COR-L47 (cell line): ENCODE results near the gene CPLX4.
"Not testable (repeated sequence)": the region's sequence is repeated elsewhere in the genome, so short reads cannot be mapped to it uniquely, and the experiment has no call there.

Source experiments
- DNase-seq: peaks from one replicate; lab custom pipeline; 2025; lab: John Stamatoyannopoulos, UW

Gene CPLX4

DNA sequence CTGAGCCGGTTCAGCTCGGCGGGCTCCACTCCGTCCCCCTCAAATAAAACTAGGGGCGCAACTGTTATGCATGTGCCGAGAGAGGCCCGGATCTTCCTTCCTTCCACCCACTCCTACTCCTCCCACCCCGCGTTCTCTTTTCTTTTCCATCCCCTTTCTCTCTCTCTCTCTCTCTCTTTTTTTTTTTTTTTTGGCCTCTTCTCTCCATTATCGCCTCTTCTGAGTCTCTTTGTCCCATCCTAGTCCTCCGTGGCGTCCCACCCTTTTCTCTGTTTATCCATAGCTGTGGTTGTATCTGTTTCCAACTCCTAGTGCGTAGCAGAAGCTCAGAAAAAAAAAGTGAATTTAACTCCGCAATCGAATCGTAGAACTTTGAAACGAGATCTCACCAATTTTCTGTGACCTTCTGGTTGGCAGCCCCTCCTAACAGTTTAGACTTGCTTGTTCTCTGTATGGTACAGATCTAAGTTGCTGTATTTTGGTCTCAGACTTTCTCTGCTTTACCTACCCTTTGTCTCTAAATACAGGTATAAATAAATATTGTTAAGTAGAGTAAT is 48.8 kb downstream of the CPLX4 start:
- no peak for DNase-seq

DNA sequence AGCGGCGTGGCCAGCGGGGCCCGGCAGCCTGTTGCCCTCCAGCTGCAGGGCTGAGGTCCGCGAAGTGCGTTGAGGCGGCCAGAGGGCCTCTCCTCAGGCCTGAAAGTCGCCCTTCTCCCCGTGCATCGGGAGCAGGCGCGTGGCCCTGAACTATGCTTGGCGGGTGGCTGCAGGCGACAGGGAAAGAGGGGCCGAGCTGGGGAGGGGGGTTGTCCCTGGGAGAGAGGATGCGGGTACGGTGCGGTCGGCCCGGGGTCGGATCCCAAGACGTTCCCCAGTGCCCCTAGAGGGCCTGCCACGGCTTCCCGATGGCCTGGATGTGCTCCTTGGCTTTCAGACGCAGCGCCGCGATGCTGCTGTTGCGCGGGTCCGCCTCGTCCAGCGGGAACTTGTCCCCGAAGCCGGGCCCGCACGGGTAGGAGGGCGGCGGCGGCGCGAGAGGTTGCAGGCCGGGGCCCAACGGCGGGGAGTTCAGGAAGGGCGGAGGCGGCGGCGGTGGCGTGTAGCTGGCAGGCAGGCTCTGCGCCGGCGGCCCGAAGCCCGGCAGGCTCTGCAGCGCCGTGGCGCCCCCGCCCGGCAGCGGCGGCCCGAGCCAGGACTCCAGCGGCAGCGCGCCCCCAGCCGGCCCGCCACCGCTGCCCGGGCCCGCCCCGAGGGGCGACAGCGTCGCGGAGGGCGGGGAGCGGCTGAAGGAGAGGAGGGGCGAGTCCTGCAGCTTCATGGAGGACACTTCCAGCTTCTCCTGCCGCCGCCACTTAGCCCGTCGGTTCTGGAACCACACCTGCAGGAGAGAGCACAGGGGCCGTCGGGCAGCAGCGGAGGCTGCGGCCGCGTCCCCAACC is 49.5 kb downstream of the CPLX4 start:
- peak; percentile 25 for DNase-seq

DNA sequence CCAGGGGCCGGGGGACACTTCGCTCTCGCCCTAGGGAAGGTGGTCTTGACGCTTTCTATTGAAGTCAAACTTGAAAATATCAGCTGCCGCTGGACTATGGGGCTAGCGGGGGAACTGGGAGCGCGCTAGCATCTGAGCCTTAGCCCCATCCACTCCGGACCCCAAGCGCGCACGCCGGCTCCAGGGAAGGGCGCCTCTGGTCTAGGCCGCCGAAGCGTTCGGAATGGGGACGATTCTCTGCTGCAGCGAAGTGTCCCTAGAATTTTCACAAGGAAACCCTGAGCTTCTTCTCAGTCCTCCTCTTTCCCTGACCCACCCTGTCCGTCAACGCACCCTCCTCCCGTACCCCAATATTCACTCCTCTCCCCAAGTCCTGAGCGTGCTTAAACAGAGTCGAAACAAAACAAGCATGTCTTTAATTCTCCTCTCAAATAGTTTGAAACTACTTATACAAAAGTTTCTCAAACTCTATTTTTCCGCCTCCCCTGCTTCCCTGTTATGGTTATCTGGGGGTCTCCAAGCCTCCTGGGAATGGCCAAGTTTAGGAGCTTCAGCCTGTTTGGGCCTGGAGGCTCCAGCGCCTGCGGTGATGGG is 50.2 kb downstream of the CPLX4 start:
- no peak for DNase-seq

DNA sequence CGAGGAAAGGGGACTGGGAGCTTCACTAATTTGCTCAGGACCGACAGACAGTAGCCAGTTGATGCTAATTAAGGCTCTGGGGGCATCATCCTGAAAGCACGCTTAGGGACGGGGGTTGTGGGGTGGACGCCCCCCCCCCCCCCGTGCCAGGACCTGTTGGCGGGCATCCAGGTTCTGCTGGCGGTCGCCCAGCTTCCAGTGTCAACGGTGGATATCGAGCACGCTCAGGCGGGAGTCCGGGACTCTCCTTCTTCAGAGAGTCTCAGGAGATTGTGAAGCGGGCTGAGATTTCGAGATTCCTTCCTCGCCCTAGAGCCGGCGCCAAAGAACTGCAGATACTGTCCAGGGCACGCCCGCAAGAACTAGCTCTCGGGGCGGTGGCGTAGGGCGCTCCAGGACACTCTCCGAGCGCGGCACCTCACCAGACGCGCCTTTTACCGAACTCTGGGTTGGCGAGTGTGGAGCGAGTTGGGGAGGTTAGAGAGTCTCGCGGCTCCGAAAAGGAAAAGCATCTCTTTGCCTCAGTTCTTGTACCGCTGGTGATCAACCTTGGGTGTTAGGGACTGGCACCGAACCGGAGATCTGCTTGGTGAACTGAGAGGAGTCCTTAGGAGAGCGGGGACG is 50.8 kb downstream of the CPLX4 start:
- DNase-seq, result no peak

DNA sequence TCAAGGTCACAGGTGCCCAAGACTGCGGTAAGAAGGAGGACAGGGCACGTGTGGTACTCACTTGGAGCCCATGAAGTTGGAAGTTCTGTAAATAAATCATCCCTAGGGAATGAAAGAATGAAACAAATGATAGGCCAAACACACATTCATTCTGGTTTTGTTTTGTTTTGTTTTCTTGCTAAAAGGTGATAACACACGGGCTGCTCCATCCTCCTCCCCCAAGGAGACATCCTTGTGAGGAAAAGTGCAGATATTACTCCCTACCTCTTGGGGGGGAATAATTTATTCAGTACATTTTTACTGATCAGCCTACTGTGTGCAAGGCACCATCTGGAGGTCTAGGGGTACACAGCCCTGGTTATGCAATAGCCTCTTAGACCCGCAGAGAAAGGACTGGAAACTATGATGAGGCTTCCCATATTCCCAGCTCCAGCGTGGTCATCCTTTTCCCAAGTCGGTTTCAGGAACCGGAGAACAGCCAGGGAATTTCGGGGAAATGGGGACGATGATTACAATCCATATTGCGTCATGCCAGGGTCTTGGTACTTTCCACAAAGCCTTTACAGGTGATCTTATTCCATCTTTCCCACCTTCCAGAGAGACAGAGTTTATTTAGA is 51.5 kb downstream of the CPLX4 start:
- DNase-seq, result no peak

DNA sequence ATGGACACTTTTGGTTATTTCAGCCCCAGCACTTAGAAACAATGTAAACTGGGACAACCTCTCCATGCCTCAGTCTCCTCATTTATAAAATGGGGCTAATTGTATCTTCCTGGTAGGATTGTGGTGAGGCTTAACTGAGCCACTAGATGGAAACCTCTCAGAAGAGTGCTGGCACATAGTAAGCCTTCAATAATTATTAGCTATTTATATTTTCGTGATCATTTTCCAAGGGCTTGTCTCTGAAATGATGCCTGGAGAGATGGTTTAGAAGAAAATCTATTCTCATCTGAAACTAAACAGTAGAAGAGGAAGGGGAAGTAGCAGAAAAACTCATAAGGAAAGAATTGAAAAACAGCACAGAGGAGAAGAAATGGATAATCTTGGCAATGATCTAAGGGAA is 52.0 kb downstream of the CPLX4 start:
- DNase-seq, result no peak

DNA sequence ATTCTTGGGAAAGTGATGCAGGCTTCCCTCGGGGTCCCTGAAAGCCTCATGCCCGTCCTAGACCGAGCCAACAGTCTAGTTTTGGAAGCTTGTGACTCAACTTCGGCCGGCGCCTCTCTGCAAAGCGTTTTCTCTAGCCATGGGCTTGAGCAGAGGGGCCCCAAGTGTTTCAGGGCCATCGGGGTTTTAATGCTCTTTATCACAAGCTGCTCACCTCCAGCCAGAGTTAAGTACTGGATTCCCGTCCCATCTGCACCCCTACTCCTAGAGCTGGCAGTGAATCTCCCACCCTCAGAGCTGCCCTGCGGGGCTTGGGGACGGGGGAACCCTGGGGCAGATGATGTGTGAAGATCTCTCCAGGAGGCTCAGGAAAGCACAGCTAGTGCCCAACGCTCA is 52.5 kb downstream of the CPLX4 start:
- DNase-seq, result no peak

DNA sequence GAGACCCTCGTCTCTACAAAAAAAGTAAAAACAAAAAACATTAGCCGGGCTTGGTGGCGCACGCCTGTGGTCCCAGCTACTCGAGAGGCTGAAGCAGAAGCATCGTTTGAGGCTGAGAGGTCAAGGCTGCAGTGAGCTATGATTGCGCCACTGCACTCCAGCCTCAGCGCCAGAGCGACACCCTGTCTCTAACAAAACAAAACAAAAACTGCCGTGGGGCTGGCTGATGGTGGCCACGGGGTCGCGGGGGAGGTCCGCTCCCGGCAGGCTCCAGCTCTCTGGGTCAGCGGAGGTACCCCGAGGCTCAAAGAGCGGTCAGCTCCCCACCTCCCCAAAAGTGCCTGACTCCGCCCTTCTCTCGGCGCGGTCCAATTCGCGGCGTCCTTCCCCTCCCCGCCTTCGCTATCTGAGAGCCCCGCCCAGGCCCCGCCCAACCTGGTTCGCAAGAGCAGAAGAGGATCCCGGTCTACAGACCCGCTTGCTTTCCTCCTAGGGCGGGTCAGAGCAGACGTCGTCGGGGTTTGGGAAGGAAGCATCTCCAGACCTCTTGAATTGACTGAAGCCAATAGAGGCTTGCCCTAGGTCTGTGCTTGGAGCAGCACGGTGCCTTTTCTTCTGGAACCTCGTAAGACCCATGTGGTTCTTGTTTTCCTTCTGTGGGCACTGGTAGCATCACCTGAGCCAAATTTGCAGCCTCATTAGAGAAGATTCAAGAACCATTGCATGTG is 53.0 kb downstream of the CPLX4 start:
- DNase-seq, result no peak

DNA sequence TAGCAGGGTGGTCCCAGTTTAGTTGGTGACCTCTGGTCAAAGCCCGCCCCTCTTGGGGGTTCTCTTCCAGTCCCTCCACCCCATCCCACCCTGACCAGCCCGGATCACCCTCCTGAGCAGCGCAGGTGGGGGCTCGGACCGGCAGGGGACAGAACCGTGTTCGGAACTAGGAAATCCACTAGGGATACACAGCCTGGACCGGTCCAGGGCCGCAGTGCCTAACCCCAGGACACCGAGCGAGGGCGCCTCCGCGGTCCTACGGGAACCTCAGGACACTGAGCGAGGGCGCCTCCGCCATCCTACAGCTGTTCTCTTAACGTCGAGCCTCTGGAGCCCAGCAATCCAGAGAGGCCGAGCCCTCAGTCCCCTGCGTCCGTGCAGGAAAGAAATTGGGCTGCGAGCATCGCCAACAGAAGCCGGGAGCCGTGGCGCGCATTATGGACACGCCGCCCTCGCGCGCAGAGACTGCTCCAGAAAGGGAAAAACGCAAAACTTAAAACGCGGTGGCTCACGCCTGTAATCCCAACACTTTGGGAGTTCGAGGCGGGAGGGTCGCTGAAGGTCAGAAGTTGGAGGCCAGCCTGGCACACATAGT is 53.7 kb downstream of the CPLX4 start:
- DNase-seq, result no peak

DNA sequence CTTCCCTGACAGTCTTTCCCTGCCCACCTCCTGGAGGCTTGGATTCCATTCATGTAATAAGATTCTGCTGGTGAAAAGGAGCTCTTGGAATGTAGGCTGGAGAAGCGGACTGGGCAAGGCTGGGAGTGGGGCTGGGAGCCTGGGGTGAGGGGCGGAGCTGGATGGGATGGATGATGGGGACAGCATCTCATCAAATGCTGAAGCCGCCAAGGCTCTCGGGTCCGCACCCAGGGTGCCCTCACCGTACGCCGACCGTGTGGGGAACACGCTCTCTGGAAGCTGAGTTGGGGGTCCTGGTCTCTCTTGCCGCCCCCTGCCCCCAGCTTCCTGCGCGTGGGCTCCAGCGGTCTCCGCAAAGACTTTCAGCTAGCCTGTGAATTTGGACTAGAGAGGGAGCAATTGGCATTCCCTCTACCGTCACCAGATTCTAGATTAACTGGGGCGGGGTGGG is 54.3 kb downstream of the CPLX4 start:
- DNase-seq, result no peak

DNA sequence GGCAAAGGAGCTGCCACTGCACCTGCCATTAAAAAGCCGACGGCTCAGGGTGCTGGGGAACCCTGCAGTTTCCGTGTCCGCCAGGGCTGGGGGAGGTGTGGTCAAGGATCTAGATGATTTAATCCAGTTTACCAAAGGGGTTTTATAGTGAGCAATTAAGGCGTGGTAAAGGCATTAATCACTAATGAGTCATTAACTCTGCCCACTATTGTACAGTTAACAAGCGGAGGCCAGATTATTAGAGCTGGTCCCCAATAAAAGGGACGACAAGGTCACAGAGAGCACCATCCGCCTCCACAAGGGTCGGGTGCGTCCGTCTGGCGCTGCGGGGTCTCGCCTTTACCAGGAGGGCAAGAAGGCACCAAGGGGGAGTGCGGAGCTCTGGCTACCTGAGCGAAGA is 54.8 kb downstream of the CPLX4 start:
- no peak for DNase-seq

DNA sequence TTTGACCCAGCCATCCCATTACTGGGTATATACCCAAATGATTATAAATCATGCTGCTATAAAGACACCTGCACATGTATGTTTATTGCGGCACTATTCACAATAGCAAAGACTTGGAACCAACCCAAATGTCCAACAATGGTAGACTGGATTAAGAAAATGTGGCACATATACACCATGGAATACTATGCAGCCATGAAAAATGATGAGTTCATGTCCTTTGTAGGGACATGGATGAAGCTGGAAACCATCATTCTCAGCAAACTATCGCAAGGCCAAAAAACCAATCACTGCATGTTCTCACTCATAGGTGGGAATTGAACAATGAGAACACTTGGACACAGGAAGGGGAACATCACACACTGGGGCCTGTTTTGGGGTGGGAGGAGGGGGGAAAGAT is 56.2 kb downstream of the CPLX4 start:
- DNase-seq, result not testable (repeated sequence)

DNA sequence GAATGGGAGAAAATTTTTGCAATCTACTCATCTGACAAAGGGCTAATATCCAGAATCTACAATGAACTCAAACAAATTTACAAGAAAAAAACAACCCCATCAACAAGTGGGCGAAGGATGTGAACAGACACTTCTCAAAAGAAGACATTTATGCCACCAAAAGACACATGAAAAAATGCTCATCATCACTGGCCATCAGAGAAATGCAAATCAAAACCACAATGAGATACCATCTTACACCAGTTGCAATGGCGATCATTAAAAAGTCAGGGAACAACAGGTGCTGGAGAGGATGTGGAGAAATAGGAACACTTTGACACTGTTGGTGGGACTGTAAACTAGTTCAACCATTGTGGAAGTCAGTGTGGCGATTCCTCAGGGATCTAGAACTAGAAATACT is 56.6 kb downstream of the CPLX4 start:
- not testable (repeated sequence) for DNase-seq

DNA sequence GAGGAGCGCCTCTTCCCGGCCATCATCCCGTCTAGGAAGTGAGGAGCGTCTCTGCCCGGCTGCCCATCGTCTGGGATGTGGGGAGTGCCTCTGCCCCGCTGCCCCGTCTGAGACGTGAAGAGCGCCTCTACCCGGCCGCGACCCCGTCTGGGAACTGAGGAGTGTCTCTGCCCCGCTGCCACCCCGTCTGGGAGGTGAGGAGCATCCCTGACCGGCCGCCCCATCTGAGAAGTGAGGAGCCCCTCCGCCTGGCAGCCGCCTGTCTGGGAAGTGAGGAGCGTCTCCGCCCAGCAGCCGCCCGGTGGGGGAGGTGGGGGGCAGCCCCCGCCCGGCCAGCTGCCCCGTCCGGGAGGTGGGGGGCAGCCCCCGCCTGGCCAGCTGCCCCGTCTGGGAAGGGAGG is 63.0 kb downstream of the CPLX4 start:
- DNase-seq, result not testable (repeated sequence)

DNA sequence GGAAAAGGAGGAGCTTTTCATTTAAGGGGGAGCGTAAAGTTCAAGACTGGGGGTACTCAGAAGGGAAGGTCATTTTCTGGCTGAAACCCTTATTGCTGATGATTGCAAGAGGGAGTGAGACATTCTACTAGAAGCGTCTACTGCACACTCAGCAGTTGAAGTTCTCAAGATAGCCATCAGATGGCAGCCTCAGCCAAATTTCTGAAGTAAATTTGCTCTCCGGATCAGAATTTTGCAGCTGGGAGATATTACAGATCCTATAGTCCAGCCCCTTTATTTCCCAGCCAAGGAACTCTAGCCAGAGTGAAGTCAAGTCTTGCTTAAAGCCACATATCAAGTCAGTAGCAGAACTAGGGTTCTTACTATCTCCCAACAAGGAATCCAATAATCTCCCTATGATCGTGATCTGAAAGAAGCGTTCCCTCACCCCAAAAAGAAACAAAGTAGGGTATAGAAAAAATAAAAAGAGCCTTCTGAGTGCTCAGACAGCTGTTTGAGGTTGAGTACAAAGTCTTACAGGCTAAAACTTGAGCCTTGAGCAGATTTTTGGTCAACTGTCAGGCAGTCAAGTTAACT is 69.2 kb downstream of the CPLX4 start:
- peak; percentile 85 for DNase-seq

DNA sequence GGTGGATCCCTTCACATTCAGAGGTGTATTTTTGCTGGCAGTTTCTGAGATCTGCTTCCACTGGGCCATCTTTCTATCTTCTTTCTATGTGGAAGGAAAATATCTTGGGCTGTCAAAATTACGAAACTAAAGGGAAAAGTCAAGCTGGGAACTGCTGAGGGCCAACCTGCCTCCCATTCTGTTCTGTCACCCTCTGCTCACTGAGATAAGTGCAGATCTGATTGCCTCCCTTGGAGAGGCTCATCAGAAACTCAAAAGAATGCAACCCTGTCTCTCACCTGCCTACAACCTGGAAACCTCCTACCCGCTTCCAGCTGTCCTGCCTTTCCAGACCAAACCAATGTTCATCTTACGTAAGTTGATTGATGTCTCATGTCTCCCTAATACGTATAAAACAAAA is 71.7 kb downstream of the CPLX4 start:
- DNase-seq, result no peak
